H1 (cell line): ENCODE measurements around the gene TACC2.

Experiments used
- ATF2 ChIP-seq: IDR thresholded peaks from 2 replicates; pipeline ENCODE4 v1.6.1; 2012; ENCODE audit warnings: low read length, inconsistent platforms
- BCL11A ChIP-seq, 2 experiments: IDR thresholded peaks; one replicate each; pipeline ENCODE4 v1.6.1; 2011; ENCODE audit warnings: low read depth in 2 of 2, low read length in 2 of 2, mild to moderate bottlenecking in 2 of 2
- CEBPB ChIP-seq: IDR thresholded peaks from 2 replicates; pipeline ENCODE4 v1.6.1; 2012; ENCODE audit warnings: low read depth, low read length
- CTCF ChIP-seq, 3 experiments: IDR thresholded peaks; 1 replicate in 2 of 3; 2 replicates in 1 of 3; pipeline versions ENCODE4 v1.5.1 to v1.6.1; 2011; ENCODE audit warnings: low read length in 3 of 3, mild to moderate bottlenecking in 3 of 3, inconsistent platforms in 2 of 3, low read depth in 1 of 3, moderate library complexity in 1 of 3; ENCODE audit not compliant: insufficient read depth in 1 of 3; ENCODE audit errors: control extremely low read depth in 1 of 3
- E2F6 ChIP-seq: IDR thresholded peaks from 2 replicates; pipeline ENCODE4 v1.6.1; 2012; ENCODE audit warnings: inconsistent platforms
- EZH2 ChIP-seq: fragments of 200-600 bp; sonication (generic); IDR thresholded peaks from 2 replicates; pipeline ENCODE4 v1.7.1; 2012; ENCODE audit warnings: low read depth, mild to moderate bottlenecking, moderate library complexity, low read length, inconsistent platforms; ENCODE audit not compliant: severe bottlenecking
- MAX ChIP-seq: IDR thresholded peaks from 2 replicates; pipeline ENCODE4 v1.6.1; 2012; ENCODE audit warnings: inconsistent platforms
- SIN3A ChIP-seq, 2 experiments: IDR thresholded peaks in 1 of 2; conservative IDR thresholded peaks in 1 of 2; 2 replicates each; pipeline ENCODE4 v1.6.1; 2011 to 2012; ENCODE audit warnings: low read length in 2 of 2, improper control_type of control experiment in 1 of 2, low read depth in 1 of 2, mild to moderate bottlenecking in 1 of 2
- SP4 ChIP-seq: IDR thresholded peaks from 2 replicates; pipeline ENCODE4 v1.6.1; 2012; ENCODE audit warnings: low read length, inconsistent platforms
- TAF1 ChIP-seq: IDR thresholded peaks from 2 replicates; pipeline ENCODE4 v1.6.1; 2011; ENCODE audit warnings: mild to moderate bottlenecking, low read depth, low read length

- TF ChIP-seq BCL11A (IDR thresholded peaks at IDR 0.05; ENCODE audit: low read depth in 2 of 2, low read length in 2 of 2) (no peak), SIN3A (conservative IDR thresholded peaks at IDR 0.05 in 1 of 2, IDR thresholded peaks at IDR 0.05 in 1 of 2; ENCODE audit: low read depth in 1 of 2, low read length in 2 of 2) (no peak), MAX (no peak), CEBPB (no peak), SP4 (no peak), EZH2 (no peak), CTCF (IDR thresholded peaks at IDR 0.05; ENCODE audit: control extremely low read depth in 1 of 3, insufficient read depth in 1 of 3, low read depth in 1 of 3, low read length in 3 of 3) (no peak), TAF1 (no peak), E2F6 (no peak), ATF2 (no peak)
Measured at GRCh38 chr10:122237331-122237990, 248.5 kb downstream of the TACC2 start.
